Breast epithelium (tissue), 4 donors: ENCODE data around the gene TGFBRAP1. TPM values are rescaled to one million over a fixed set of nuclear protein-coding genes. Genes with fewer than 3 reads are reported as not detected.

Experiments used
- DNase-seq, 2 donors: peaks; one replicate each; pipeline ENCODE4 v3.0.0-alpha.2; 2019; ENCODE audit warnings: low spot score in 2 of 2
- H3K27ac ChIP-seq, 2 donors: fragments of 200-600 bp; sonication (generic) in 1 of 2; one replicate each; pipeline ENCODE4 v1.5.1; 2016 to 2019; ENCODE audit warnings: mild to moderate bottlenecking in 1 of 2
- H3K27me3 ChIP-seq, 2 donors: fragments of 200-600 bp; sonication (generic) in 1 of 2; one replicate each; pipeline versions ENCODE4 v1.5.1 to v1.6.0; 2017 to 2019; ENCODE audit warnings: control low read depth in 1 of 2, mild to moderate bottlenecking in 1 of 2
- H3K36me3 ChIP-seq: fragments of 200-600 bp; one replicate; pipeline ENCODE4 v1.5.1; 2019
- H3K4me1 ChIP-seq, 2 donors: fragments of 200-600 bp; sonication (generic); one replicate each; pipeline ENCODE4 v1.5.1; 2016 to 2019; ENCODE audit warnings: control low read depth in 1 of 2
- H3K4me3 ChIP-seq, 3 donors: fragments of 200-600 bp; sonication (generic); 1 replicate in 2 of 3; 2 replicates in 1 of 3; pipeline ENCODE4 v1.5.1; 2016 to 2019; ENCODE audit warnings: mild to moderate bottlenecking in 3 of 3, moderate library complexity in 2 of 3
- H3K9me3 ChIP-seq, 2 donors: fragments of 200-600 bp; sonication (generic) in 1 of 2; one replicate each; pipeline ENCODE4 v1.5.1; 2016 to 2019; ENCODE audit warnings: control low read depth in 1 of 2
- CTCF ChIP-seq, 3 donors: fragments of 450-650 bp; IDR thresholded peaks; one replicate each; pipeline ENCODE4 v1.5.1; 2016 to 2017; ENCODE audit warnings: antibody characterized with exemption in 3 of 3, mild to moderate bottlenecking in 3 of 3, moderate library complexity in 3 of 3
- POLR2A ChIP-seq: fragments of 450-650 bp; IDR thresholded peaks from one replicate; pipeline ENCODE4 v1.6.1; 2016; ENCODE audit warnings: antibody characterized with exemption, mild to moderate bottlenecking, moderate library complexity
- POLR2AphosphoS5 ChIP-seq, 3 donors: sonication (generic); formaldehyde crosslinking; IDR thresholded peaks; one replicate each; pipeline ENCODE4 v1.6.1; 2017; ENCODE audit warnings: antibody characterized with exemption in 3 of 3
- intact Hi-C: fragments of 100-400 bp; cut with DNase I; formaldehyde crosslinking; loops from one replicate; pipeline ENCODE4 v1.15.1; 2023; ENCODE audit warnings: low total_unique reads
- total RNA-seq, 3 donors: library from RNA; depleted of rRNA; stranded (reverse); fragments of >200 nt; gene quantifications; one replicate each; pipeline ENCODE4 v1.1.0, GENCODE V29; 2016

Gene TGFBRAP1
- total RNA-seq, 3 donors from 2014 or later = 24.6 to 29.8 (median 28.5) TPM

DNA sequence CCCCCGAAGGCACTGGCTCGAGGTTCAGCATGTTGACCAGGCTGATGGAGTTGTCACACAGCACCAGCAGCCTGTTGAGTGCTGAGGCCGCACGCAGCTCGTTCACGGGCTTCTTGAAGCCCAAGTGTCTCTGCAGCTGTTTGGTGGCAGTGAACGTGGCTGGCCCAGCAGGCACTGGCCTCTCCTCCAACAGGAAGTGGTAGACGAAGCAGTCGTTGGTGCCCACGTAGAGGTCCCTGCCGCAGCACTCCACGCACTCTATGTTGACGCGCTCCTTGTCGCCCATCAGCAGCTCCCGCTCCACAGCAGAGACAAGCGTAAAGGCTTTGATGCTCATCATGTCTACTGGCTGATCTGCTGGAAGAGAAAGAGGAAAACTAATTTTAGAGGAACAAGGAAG, 21.6 kb downstream of the TGFBRAP1 start:
- TF ChIP-seq POLR2A = no peak
- TF ChIP-seq CTCF (IDR thresholded peaks at IDR 0.05) = no peak
- TF ChIP-seq POLR2AphosphoS5 (IDR thresholded peaks at IDR 0.05) = no peak
- Histone ChIP-seq H3K4me1 (no peaks in the 10 kb centered on the region), H3K9me3 (no peaks in the 10 kb centered on the region), H3K4me3 (no peak overlapping the region), H3K27me3 (no peaks in the 10 kb centered on the region), H3K36me3 (no peaks in the 10 kb centered on the region), H3K27ac (no peak overlapping the region)
- intact Hi-C loops = no loop called here
- no peak for DNase-seq

GRCh38 chr2:105307550-105307949, 22.0 kb downstream of the TGFBRAP1 start:
- no peak for DNase-seq
- H3K9me3 ChIP-seq = no peaks in the 10 kb centered on the region
- H3K27me3 ChIP-seq = no peaks in the 10 kb centered on the region
- no peak overlapping the region for H3K27ac ChIP-seq
- H3K36me3 ChIP-seq = no peaks in the 10 kb centered on the region
- intact Hi-C loops = no loop called here
- H3K4me3 ChIP-seq = no peak overlapping the region
- H3K4me1 ChIP-seq = no peaks in the 10 kb centered on the region
- TF ChIP-seq POLR2A (no peak), CTCF (IDR thresholded peaks at IDR 0.05) (no peak), POLR2AphosphoS5 (IDR thresholded peaks at IDR 0.05) (no peak)

- no peak for TF ChIP-seq POLR2A
- no peak for TF ChIP-seq CTCF (IDR thresholded peaks at IDR 0.05)
- no peak for TF ChIP-seq POLR2AphosphoS5 (IDR thresholded peaks at IDR 0.05)
- intact Hi-C loops = no loop called here
- Histone ChIP-seq H3K27ac (no peak overlapping the region), H3K4me3 (no peak overlapping the region), H3K4me1 (no peaks in the 10 kb centered on the region), H3K9me3 (no peaks in the 10 kb centered on the region), H3K27me3 (no peaks in the 10 kb centered on the region), H3K36me3 (no peaks in the 10 kb centered on the region)
- no peak for DNase-seq
These were observed 22.4 kb downstream of the TGFBRAP1 start for GRCh38 chr2:105307146-105307545.

DNA sequence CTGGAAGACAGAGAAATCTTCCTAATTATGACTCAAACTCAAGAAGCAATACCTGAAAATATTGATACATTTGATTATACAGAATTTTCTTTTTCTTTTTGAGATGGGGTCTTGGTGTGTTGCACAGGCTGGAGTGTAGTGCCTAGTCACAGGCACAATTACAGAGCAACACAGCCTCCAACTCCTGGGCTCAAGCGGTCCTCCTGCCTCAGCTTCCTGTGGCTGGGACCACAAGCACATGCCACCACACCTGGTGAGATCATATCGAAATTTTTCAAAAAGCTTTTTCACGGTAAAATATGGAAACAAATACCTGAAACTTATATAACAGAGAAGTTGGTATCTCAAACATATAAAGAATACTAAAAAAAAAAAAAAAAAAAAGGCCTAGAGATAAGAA, 27.9 kb downstream of the TGFBRAP1 start:
- Histone ChIP-seq H3K27me3 (no peaks in the 10 kb centered on the region), H3K4me3 (no peak overlapping the region), H3K9me3 (no peaks in the 10 kb centered on the region), H3K27ac (no peak overlapping the region), H3K4me1 (no peaks in the 10 kb centered on the region), H3K36me3 (peaks cover 4% of the 10 kb centered on the region)
- intact Hi-C loops = no loop called here
- no peak for DNase-seq
- no peak for TF ChIP-seq CTCF (IDR thresholded peaks at IDR 0.05)

- TF ChIP-seq POLR2A (no peak), CTCF (IDR thresholded peaks at IDR 0.05) (no peak), POLR2AphosphoS5 (IDR thresholded peaks at IDR 0.05) (no peak)
- H3K27me3 ChIP-seq = no peaks in the 10 kb centered on the region
- H3K27ac ChIP-seq = no peak overlapping the region
- intact Hi-C loops = no loop called here
- H3K4me3 ChIP-seq = no peak overlapping the region
- no peak for DNase-seq
- H3K9me3 ChIP-seq = no peaks in the 10 kb centered on the region
- no peaks in the 10 kb centered on the region for H3K4me1 ChIP-seq
- peaks cover 4% of the 10 kb centered on the region for H3K36me3 ChIP-seq
These were observed 30.2 kb downstream of the TGFBRAP1 start for GRCh38 chr2:105299290-105299689.
